M059J (cell line): ENCODE measurements around the gene TNS3. TPM values are rescaled to one million over a fixed set of nuclear protein-coding genes. Genes with fewer than 3 reads are reported as not detected.

Source experiments
- DNase-seq: peaks from one replicate; pipeline ENCODE4 v3.0.0-alpha.2; 2012; ENCODE audit warnings: low read depth
- total RNA-seq: library from RNA; depleted of rRNA; stranded (reverse); fragments of >200 nt; shearing (Covaris generic); gene quantifications from 2 replicates; pipeline ENCODE4 v1.2.3, GENCODE V29; 2014

The TNS3 gene
- total RNA-seq, 1 experiment from 2014 or later: 115 TPM

DNA sequence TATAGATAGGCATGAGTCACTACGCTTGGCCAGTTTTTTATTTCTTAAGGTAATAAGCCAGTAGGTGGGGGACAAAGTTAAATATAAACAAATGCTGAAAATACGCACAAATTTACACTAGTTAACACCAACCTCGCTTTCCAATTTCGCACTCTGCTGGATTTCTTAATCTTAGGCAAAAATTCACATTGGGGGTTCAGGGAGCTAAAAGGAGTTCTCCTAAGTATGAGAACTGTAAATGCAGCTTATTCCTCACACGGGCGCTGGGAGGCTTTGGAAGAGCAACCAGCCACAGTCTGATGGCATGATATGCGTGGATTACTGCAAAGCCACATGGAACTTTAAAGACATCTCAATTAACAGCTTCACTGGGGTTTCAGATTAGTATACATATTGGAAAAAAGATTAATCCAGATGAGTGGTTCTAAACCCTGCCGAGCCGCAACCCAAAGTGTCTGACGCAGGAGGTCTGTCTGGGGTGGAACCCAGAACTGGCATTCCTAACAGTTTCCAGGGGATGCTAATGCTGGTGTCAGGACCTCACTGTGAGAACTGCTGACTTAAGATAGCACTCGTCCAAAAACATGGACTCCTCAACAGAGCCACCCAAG lies 16.2 kb downstream of the TNS3 start:
- no peak for DNase-seq

DNA sequence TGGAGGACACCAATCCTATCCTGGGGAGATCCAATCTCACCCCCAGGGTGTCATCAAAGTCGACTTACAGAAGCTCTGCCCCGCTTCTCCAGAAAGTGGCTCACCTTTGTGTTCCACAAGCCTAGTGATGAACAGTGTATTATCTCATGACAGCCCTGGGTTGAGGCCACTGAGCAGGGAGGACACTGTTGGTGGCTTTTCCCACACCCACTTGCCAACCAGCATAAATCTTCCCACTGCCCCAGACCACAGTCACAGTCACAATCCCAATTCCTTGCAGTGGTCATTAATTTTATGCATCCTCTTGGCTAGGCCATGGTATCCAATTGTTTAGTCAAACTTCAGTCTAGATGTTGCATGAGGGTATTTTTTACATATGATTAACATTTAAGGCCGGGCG lies 18.4 kb downstream of the TNS3 start:
- no peak for DNase-seq

DNA sequence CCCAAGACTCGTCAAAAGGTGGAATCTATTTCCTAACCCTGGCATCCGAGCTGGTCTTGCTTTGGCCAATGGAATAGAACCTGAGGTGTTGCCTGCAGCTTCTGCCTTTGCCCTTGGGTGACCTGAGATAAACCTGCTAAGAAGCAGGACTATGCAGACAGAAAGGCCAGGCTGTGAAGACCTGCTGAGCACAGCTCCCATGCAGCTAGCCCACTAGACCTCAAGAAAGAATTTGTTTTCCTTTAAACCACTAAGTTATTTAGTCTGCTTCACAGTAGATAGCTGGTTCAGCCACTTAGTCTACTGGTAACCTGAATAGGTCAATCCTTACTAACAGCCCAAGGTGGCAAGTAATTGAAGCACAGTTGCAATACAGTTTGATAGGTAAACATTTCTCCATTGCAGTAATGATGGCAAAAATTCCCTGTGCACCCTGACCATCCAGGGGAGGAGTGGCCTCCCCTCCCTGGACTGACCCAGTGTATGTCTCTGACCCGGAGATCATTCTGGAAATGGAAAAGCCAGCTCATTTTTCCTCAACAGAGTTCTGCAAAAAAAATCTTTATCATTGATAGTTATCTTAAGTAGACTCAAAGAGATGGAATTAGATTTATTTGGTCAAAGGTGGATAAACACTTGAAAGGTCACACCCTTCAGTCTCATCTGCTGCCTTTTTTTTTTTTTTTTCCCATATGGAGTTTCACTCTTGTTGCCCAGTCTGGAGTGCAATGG lies 20.0 kb downstream of the TNS3 start:
- no peak for DNase-seq

DNA sequence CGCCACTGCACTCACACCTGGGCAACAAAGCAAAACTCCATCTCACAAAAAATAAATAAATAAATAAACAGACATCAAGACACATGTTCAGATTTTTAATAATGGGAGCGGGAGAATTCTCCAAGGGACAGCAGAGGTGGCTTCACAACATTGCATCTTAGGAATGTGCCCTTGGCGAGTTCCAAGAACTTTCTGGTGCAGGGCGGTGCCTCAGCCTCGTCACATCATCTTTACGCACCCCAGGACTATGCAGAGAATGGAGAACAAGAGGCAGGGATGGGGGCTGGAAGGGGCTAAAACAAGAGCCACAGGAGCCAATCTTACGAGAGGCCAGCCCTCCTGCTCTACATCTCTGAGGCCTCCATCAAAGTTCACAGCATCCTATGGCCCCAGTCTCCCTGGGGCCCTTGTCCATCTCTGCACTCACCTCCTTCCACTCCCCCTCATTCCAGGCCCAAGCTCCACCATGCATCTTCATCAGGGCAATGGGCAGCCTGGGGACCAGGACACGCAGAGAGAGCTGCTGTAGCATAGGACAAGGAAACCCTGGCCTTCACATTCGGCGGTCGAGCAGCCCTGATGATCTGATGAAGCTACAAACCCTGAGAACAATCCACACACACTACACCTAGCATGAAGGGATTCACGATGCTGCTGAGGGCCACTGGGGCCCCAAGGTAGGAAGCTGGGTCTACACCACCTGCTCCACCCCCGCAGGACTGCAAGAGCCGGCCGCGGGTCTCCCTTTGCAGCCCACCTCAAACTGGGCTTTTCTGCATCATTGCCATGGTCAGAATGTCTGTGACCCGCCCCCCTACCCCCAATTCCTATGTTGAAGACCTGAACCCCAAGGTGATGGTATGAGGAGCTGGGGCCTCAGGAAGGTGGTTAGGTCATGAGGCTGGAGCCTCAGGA lies 22.3 kb downstream of the TNS3 start:
- no peak for DNase-seq

DNA sequence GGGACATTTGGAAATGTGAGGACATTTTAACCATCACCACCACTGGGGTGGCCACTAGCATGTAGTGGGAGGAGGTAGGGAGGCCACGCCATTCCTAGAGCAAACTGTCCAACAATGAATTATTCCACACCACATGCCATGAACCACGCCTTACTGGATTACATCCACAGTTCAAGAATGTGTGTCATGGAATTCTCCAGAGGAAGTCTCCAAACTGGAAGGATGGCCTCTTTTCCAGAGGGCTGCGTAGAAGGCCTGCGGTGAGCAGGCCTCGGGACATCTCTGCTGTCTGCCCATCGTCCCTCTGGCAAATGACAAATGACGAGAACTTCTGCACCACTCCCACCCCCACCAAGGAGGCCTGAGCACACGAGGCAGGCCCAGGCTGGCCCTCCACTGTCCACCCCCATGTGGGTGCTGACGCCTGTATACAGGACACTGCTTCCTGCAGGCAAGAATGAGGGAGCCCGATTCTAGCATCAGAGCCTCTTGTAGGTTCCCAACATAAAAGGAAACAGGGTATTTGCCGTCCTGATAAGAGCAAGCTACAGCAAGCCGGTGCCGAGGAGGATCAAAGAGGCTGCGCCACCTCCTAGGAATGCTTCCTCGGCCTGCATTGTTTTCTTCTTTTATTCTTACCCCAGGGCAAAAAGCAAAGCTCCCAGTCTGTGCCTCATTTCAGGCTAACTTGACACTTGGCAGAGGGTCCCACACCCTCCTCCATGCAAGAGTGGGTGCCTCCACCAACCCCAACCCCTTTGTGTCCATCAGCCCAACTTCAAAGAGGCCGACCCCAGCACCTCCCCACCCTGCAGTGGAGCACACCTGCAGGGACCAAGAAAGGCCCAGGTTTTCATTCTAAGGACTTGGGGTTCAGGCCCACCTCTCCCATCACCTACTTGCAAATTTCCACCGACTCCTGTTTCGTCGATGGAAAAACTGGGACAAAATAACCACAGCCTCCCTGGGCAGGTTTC lies 23.9 kb downstream of the TNS3 start:
- DNase-seq: peak; percentile 85

DNA sequence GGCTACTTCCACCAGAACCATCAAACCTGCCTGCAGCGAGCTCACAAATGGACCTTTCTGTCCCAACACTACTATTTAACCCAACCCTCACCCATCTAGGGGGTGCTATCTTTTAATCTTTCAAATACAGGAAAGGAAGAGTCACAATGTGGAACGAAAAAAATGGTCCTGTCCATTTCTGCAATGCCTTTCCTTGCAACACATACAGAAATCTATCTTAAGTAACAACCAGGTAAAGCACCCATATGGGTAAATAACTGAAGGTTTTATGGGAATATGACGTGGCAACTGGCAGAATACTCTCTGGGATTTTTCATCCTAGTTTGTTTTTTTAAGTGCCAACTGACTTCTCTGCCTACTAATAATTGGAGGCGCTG lies 24.6 kb downstream of the TNS3 start:
- DNase-seq: no peak

DNA sequence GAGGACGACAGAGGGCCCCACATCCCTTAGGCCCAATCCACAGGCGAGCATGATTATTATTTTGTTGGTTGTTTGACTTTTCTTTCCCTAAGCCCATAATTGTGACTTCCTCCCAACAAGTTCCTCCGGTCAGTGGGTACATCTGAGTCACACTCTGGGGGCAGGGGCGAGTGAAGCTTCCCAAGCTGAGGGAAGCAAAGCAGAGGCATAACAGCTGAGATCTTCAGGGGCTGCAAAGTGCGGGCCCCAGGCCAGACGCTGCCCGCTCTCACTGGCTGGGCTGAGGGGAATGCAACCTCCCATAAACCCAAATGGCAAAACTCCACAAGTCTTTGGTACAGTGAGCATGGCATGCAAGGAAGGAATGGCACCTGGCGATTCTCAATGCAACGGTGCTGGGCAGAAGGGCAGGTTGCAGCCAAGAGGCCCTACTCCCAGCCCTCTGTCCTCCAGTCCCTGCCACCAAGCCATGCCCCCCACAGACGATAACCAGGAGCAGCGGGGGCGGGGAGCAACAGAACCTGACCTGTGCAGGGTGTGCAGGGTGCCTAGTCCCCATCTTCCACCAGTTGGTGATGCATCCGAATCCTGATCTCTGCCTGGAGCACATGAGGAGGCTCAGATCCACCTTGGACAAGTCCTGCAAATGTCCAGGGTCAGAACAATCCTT lies 25.3 kb downstream of the TNS3 start:
- DNase-seq: peak; percentile 57

DNA sequence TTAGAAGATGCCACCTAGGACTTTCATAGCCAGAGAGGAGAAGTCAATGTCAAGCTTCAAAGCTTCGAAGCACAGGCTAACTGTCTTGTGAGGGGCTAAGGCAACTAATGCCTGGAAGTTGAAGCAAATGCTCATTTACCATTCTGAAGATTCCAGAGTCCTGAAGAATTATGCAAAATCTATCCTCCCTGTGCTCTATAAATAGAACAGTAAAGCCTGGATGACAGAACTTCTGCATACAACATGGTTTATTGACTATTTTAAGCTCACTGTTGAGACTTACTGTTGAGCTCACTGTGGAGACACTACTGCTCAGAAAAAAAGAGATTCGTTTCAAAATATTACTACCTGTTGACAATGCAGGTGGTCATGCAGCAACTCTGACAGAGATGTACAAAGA lies 28.6 kb downstream of the TNS3 start:
- DNase-seq: no peak

DNA sequence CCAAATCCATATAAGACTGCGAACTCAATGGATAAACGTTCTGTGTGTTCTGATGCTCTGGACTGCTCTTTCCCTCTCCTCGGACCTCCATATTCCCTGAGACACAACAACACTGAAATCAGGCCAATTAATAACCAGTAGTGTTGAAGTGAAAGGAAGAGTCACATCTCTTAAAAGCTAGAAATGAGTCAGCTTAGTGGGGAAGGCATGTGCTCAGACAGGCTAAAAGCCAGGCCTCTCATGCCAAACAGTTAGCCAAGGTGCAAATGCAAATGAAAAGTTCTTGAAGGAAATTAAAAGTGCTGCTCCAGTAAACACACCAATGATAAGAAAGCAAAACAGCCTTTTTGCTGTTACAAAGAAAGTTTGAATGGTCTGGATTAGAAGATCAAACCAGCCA lies 29.3 kb downstream of the TNS3 start:
- peak; percentile 80 for DNase-seq

DNA sequence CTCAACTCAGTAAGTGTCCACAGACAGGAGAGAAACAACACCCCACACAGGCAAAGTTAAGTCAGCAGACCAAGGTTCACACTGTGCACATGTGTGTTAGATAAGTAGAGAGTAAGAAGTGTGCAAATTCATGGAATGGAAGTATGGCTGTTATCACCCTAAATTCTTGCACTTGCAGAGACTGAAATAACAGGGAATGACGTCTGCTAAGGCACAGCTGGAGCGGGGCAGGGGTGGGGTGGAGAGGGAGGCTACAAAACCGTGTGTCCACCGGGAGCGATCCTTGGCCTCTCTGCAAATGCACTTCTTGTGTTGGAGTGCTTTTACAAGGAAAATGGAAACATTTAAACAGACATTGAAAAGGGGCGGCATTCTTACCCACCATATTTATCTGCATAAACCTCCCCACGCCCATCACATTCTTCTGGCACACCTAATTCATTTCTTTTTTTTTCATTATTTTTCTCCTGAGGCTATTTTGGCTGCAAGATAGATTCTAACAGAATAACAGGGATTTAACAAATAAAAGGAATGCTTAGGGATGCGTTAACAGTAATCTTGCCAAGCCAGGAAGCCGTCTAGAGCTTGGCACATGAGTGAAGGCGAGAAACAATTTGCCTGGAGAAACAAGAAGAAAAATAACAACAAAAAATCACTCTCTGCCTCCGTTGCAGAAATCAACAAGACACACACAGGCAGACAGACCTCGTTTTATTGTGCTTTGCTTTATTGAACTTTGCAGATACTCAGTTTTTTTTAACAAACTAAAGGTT lies 30.1 kb downstream of the TNS3 start:
- DNase-seq: no peak

DNA sequence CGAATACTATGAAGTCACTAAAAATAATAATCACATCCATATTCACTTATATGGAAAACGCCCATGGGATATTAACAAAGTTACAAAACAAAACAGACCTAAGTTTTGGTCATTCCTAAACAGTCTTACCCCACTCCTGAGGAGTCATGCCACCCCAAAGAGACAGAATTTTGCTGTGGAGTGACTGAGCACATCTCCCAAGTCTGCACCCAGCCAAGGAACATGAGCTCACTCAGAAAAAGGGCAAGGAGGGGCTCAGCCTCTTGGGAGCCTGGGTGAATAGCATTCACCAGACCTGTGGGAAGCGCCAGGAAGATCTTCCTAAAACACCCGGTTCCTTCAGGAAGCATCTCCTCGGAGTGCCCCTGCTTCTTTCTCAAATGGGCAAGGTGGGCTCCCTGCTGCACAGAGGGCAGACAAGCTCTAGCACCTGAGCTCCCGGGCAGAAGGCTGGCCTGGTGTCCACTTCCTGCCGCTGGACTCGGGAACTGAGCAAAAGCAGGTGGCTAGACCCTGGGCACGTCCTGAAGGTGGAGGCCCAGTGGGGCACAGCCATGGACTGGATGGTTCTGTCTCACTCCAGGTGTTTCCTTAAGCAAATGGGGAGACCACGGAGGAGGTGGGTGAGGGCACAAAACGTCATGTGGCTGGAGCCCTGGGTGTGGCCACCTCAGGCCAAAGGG lies 31.0 kb downstream of the TNS3 start:
- DNase-seq: no peak

DNA sequence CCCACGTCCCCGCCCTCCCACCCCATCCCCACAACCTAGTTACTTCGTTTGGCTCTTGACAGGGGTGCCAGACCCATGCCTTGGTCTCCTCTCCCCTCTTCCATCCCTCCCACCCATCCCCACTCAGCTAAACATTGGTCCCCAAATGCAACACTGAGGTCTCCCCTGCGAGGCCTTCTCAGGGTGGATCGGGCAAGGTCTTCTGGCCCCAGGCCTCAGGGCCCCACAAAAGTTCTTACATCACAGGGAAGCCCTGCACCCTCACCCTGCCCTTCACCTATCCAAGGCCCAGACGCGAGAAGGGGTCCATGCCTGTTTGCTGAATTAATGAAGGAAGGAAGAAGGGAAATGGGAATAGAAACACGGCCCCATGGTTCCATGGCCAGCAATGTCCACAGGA lies 32.0 kb downstream of the TNS3 start:
- DNase-seq: no peak

DNA sequence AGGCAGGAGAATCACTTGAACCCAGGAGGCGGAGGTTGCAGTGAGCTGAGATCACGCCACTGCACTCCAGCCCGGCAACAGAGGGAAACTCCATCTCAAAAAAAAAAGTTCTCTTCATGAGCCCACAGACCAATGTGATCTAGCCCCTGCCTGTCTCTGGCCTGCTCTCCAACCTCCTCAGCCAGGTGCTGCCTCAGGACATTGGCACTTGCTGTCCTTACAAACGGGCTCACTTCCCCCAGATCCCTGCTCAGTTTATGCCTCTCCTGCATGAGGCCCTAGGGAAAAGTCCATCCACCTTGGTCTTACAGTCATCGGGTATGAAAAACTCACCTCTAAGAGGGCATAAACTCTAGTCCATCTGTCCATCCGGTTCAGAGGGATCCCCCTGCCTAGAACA lies 32.5 kb downstream of the TNS3 start:
- no peak for DNase-seq

DNA sequence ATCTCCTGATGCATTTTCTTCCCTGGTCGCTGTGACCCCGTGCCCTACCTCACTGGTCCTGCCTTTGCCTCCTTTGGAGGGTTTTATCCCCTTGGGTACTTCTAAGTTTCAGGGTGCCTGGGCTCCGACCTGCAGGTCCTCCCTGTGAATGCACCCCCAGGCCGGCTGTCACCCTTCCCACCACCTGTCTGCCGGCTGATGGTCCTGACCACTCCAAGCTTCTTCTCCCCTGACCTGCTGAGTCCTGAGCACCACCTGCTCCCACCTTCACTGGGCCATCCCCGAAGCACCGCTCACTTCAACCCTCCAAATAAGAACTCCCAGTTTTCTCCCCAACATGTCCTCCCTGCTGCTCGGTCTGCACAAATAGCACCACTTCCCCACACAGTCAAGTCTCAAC lies 33.4 kb downstream of the TNS3 start:
- no peak for DNase-seq

DNA sequence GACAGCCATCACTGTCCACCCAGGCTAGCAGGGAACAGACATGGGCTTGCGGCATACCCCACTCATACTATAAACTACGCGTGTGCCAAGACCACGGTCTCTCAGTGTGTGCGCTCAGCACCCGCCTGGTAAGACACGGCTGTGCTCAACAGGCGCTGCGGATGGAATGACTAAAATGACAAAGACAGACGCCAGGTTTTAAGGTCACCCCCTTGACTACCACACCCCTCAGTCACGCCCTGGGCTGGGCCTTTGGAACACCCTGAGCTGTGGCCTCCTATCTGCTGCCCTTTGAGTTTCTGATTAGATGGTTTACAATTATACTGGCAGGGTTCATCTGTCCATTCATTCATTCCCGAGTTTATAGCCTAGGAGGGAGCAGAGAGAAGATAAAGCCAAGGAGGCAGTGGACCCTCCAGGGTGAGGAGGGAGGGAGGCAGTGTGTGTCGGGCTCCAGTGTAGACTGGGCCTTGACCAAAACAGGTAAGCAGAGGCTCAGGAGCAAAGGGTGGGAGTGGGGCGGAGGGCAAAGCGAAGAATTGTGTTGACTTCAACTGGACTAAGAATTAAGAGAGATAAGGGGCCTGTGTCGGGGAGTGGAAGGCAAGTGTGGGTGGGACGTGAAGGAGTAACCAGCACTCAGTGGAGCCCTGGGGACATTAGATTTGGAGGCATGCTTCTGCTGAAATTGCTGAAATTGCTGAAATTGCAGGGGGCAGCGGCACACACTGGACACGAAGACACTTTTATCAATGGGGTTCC lies 35.0 kb downstream of the TNS3 start:
- no peak for DNase-seq

DNA sequence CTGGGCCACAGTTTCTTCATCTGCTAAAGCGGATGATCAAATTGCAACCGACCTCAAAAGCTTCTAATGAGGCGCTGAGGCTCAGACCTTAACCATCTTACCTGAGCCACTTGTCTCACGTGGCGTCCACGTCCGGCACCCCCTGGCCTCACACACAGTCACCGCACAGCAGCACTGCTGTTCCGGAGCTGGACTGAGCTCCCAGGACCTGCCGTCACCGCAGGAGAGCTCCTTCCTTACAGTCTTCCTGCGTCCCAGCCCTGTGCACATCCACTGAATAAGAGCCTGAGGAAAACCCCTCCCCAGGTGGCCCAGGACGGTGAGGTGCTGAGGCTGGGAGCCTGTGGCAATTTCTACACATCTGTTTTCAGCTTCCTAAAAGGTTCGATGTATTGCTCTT lies 35.7 kb downstream of the TNS3 start:
- DNase-seq: no peak

DNA sequence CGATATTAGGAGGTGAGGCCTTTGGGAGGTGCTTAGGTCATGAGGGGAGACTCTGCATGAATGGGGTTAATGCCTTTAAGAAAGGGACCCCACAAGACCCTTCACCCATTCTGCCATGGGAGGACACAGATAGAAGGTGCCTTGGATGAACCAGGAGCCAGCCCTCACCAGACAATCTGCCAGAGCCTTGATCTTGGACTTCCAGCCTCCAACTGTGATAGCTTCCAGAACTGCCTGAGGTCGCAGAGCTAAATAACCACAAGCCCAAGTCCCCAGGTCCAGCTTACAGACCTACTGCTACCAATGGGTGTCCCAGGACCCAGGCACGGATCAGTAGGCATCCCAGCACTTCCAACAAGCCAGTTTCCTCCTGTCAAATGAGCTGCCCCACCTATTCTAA lies 37.5 kb downstream of the TNS3 start:
- DNase-seq: no peak

DNA sequence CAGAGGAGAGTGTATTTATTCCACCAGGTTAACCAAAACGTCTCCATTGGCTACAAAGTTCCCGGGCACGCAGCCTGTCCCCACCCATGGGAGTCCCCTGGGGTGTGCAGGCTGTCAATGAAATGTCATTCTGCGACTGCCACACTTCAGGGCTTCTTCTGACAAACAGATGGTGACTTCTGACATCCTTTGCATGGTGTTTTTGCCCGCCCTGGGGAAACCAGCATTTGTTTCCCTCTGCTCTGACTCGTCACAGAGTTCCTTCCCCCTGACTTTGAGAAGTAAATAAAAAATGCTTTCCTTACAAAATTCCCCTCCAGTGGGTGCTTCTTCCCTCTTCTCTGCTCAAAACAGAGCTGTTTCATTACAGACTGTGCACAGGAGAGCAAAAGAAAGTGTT lies 38.2 kb downstream of the TNS3 start:
- no peak for DNase-seq

DNA sequence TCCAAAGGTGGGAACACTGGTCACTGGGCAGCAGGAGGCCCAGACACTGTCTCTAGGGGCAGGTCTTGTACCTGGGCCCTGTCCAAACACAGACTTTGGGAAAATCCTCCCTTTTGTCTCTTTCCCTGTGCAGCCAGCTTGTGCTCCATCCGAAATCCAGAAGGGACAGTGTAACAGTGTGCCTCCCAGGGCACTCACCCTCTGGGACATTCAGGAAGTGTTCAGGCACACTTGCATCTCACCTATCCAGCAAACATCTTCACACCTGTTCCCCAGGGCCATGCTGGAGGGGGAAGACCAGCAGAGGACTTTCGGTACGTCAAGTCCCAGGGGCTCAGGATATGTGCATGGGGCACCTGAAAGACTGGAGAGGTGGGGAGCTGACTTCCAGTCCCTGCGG lies 38.9 kb downstream of the TNS3 start:
- no peak for DNase-seq
